ENCODE data around the gene DACH1. TPM values are rescaled to one million over a fixed set of nuclear protein-coding genes. Genes with fewer than 3 reads are reported as not detected.

DACH1 gene
- total and polyA plus RNA-seq, 3 experiments from 2014 or later: not detected

DNA sequence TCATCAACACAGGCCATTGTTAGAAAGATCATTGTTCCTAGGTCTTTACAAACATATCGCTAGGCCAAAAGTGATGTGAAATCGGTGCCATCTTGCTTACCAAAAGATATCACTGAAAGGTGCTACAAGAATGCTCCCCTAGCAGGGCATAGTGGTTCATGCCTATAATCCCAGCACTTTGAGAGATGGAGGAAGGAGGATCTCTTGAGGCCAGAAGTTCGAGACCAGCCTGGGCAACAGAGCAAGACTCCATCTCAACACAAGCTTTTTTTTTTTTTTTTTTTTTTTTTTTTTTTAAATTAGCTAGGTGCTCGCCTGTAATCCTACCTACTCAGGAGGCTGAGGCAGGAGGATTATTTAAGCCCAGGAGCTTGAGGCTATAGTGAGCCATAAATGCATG, 92.1 kb downstream of the DACH1 start:
- POLR2A ChIA-PET: no interaction called here
- no peaks in the 10 kb centered on the region for H3K4me1 ChIP-seq (ENCODE audit: insufficient read depth, low read length)
- no peaks in the 10 kb centered on the region for H3K9me3 ChIP-seq (ENCODE audit: low read length)
- Mint-ChIP-seq H3K4me1 (no peaks in the 10 kb centered on the region), H3K4me3 (no peak overlapping the region), H3K27ac (no peak overlapping the region), H3K27me3 (no peaks in the 10 kb centered on the region), H3K36me3 (no peaks in the 10 kb centered on the region), H3K9me3 (peaks cover 0 to 9% (median 0%) of the 10 kb centered on the region in 5 donors)
- H3K27ac ChIP-seq (ENCODE audit: low read depth, low read length): no peak overlapping the region
- CTCF ChIA-PET: no interaction called here
- H3K36me3 ChIP-seq (ENCODE audit: insufficient read depth, low read length): no peaks in the 10 kb centered on the region
- H3K4me3 ChIP-seq (ENCODE audit: low read length): no peak overlapping the region
- DNase-seq: no peak
- no peaks in the 10 kb centered on the region for H3K27me3 ChIP-seq (ENCODE audit: insufficient read depth, low read length, poor library complexity, severe bottlenecking)

DNA sequence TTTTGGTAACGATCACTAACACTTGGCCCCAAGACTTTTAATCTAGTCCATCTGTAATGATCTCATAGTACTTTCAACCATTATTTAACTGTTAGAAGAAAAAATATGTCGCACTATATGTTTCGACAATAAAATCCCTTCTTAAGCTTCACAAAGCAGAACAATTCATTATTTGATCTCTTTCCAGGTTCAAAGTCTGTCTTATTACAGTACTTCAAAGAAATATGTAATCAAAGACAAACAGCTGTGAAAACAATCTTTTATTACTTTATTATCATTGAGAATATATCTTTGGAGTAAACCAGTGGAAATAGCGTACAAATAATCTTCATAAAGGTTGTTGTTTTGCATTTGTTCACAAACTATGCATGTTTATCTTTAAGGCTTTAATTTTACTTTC, 93.5 kb downstream of the DACH1 start:
- H3K36me3 Mint-ChIP-seq: no peaks in the 10 kb centered on the region
- no peaks in the 10 kb centered on the region for H3K27me3 Mint-ChIP-seq

DNA sequence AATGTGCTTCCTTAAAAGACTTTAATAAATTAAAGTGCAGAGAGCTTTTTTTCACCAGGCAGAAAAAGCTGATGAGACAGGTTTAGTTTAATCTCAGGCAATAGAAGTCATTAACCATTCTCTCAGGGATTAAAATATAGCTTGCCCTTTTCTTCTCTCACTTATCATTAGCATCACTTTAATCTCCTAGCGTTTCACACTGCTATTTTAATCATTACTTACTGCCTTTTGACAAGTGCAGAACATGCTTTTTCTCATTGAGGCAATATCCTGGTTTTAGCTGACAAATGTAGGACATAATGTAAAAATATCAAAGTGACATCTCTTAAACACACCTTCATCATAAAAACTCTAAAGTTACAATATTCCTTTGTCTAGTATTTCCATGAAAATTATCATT, 94.6 kb downstream of the DACH1 start:
- Histone ChIP-seq H3K27ac (ENCODE audit: low read depth, low read length) (no peak overlapping the region), H3K4me3 (ENCODE audit: low read length) (no peak overlapping the region), H3K27me3 (ENCODE audit: insufficient read depth, low read length, poor library complexity, severe bottlenecking) (no peaks in the 10 kb centered on the region), H3K4me1 (ENCODE audit: insufficient read depth, low read length) (no peaks in the 10 kb centered on the region), H3K36me3 (ENCODE audit: insufficient read depth, low read length) (no peaks in the 10 kb centered on the region), H3K9me3 (ENCODE audit: low read length) (no peaks in the 10 kb centered on the region)
- Mint-ChIP-seq H3K36me3 (no peaks in the 10 kb centered on the region), H3K27me3 (no peaks in the 10 kb centered on the region), H3K9me3 (peaks cover 0 to 9% (median 0%) of the 10 kb centered on the region in 5 donors), H3K27ac (no peak overlapping the region), H3K4me1 (no peaks in the 10 kb centered on the region), H3K4me3 (no peak overlapping the region)
- DNase-seq: no peak
- ChIA-PET POLR2A (no interaction called here), CTCF (no interaction called here)

More for the DNA sequence above, 93.5 kb downstream of the DACH1 start:
- no peak for DNase-seq
- no peaks in the 10 kb centered on the region for H3K27me3 ChIP-seq (ENCODE audit: insufficient read depth, low read length, poor library complexity, severe bottlenecking)
- H3K36me3 ChIP-seq (ENCODE audit: insufficient read depth, low read length): no peaks in the 10 kb centered on the region
- no peak overlapping the region for H3K4me3 Mint-ChIP-seq
- H3K4me1 Mint-ChIP-seq: no peaks in the 10 kb centered on the region
- POLR2A ChIA-PET: no interaction called here
- no peaks in the 10 kb centered on the region for H3K4me1 ChIP-seq (ENCODE audit: insufficient read depth, low read length)
- H3K27ac Mint-ChIP-seq: no peak overlapping the region
- H3K9me3 Mint-ChIP-seq: peaks cover 0 to 9% (median 0%) of the 10 kb centered on the region in 5 donors
- CTCF ChIA-PET: no interaction called here
- H3K27ac ChIP-seq (ENCODE audit: low read depth, low read length): no peak overlapping the region
- no peak overlapping the region for H3K4me3 ChIP-seq (ENCODE audit: low read length)
- no peaks in the 10 kb centered on the region for H3K9me3 ChIP-seq (ENCODE audit: low read length)

DNA sequence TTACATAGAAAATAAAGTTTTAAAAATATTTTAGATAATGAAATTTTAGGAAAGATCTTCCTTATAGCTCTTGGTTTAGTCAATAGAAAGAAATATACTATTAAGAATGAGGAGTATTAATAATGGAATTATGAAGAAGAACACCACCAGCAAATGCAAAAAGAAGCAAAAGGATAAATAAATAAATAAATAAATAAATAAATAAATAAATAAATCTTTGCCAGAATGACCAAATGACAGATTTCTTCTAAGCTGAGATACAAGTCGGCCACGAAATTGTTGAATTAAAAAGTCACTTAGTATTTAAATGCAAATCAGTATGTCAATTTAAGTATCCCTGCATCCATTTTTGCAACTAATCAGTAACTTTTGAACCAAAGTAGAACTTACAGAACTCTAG, 95.9 kb downstream of the DACH1 start:
- no peak overlapping the region for H3K4me3 ChIP-seq (ENCODE audit: low read length)
- ChIA-PET POLR2A (no interaction called here), CTCF (no interaction called here)
- no peaks in the 10 kb centered on the region for H3K27me3 ChIP-seq (ENCODE audit: insufficient read depth, low read length, poor library complexity, severe bottlenecking)
- H3K9me3 ChIP-seq (ENCODE audit: low read length): no peaks in the 10 kb centered on the region
- Mint-ChIP-seq H3K9me3 (peaks cover 0 to 14% (median 3%) of the 10 kb centered on the region in 5 donors), H3K27me3 (no peaks in the 10 kb centered on the region), H3K4me1 (no peaks in the 10 kb centered on the region), H3K27ac (no peak overlapping the region), H3K36me3 (no peaks in the 10 kb centered on the region), H3K4me3 (no peak overlapping the region)
- DNase-seq: no peak
- no peaks in the 10 kb centered on the region for H3K36me3 ChIP-seq (ENCODE audit: insufficient read depth, low read length)
- no peaks in the 10 kb centered on the region for H3K4me1 ChIP-seq (ENCODE audit: insufficient read depth, low read length)
- no peak overlapping the region for H3K27ac ChIP-seq (ENCODE audit: low read depth, low read length)

DNA sequence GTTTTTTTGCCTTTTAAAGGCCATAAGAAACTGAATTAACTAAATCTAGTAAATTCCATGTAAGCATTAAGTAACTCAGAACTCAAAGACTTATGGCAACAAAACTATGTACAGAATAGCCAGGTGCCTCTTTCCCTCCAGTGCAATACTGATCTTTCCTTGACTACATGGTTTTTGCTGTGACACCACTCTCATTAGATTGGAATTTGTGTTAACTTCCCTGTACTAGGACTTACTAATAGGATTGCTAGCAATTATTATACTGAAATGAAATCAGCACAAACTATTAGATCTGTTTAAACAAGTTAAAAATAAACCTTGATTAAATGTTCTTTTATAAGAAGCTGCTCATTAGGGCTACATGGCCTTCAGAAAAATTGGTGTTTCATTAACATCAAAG, 96.3 kb downstream of the DACH1 start:
- Mint-ChIP-seq H3K4me1 (no peaks in the 10 kb centered on the region), H3K4me3 (no peak overlapping the region), H3K27ac (no peak overlapping the region), H3K9me3 (peaks cover 0 to 12% (median 5%) of the 10 kb centered on the region in 5 donors), H3K27me3 (no peaks in the 10 kb centered on the region), H3K36me3 (no peaks in the 10 kb centered on the region)
- H3K36me3 ChIP-seq (ENCODE audit: insufficient read depth, low read length): no peaks in the 10 kb centered on the region
- H3K27me3 ChIP-seq (ENCODE audit: insufficient read depth, low read length, poor library complexity, severe bottlenecking): no peaks in the 10 kb centered on the region
- H3K9me3 ChIP-seq (ENCODE audit: low read length): no peaks in the 10 kb centered on the region
- H3K27ac ChIP-seq (ENCODE audit: low read depth, low read length): no peak overlapping the region
- H3K4me1 ChIP-seq (ENCODE audit: insufficient read depth, low read length): no peaks in the 10 kb centered on the region
- CTCF ChIA-PET: no interaction called here
- no peak overlapping the region for H3K4me3 ChIP-seq (ENCODE audit: low read length)
- POLR2A ChIA-PET: no interaction called here
- no peak for DNase-seq

DNA sequence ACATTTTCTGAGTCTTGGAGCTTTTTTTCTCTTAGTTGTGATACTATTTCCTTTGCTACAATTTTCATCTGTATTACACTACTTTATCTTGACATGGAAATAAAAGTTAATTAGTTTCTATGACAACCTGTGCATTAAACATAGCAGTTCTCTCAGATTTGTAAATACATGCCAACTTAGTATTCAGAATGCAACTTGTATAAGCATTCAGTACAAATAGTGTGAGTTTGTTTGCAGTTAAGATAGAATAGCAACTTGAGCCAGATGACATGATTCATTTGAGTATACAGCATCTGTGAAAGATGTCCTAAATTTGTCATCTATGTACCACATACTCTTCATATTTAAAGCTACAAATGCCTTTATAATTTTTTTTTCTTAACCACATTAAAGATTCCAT, 98.1 kb downstream of the DACH1 start:
- H3K27ac ChIP-seq (ENCODE audit: low read depth, low read length): no peak overlapping the region
- Mint-ChIP-seq H3K9me3 (peaks cover 1 to 12% (median 4%) of the 10 kb centered on the region in 5 donors), H3K4me3 (no peak overlapping the region), H3K4me1 (no peaks in the 10 kb centered on the region), H3K27me3 (no peaks in the 10 kb centered on the region), H3K27ac (no peak overlapping the region), H3K36me3 (no peaks in the 10 kb centered on the region)
- ChIA-PET POLR2A (no interaction called here), CTCF (no interaction called here)
- no peak overlapping the region for H3K4me3 ChIP-seq (ENCODE audit: low read length)
- H3K27me3 ChIP-seq (ENCODE audit: insufficient read depth, low read length, poor library complexity, severe bottlenecking): no peaks in the 10 kb centered on the region
- no peaks in the 10 kb centered on the region for H3K9me3 ChIP-seq (ENCODE audit: low read length)
- H3K4me1 ChIP-seq (ENCODE audit: insufficient read depth, low read length): no peaks in the 10 kb centered on the region
- no peaks in the 10 kb centered on the region for H3K36me3 ChIP-seq (ENCODE audit: insufficient read depth, low read length)
- DNase-seq: no peak

- DNase-seq: no peak
Observed at GRCh38 chr13:71759651-71760511, 107.1 kb downstream of the DACH1 start.

GRCh38 chr13:71758828-71759227, 108.2 kb downstream of the DACH1 start:
- no peak overlapping the region for H3K4me3 ChIP-seq (ENCODE audit: low read length)
- no peak for DNase-seq
- H3K27ac ChIP-seq (ENCODE audit: low read depth, low read length): no peak overlapping the region
- no peaks in the 10 kb centered on the region for H3K36me3 ChIP-seq (ENCODE audit: insufficient read depth, low read length)
- Mint-ChIP-seq H3K9me3 (peaks cover 0 to 20% (median 3%) of the 10 kb centered on the region in 5 donors), H3K27ac (no peak overlapping the region), H3K36me3 (no peaks in the 10 kb centered on the region), H3K27me3 (no peaks in the 10 kb centered on the region), H3K4me1 (no peaks in the 10 kb centered on the region), H3K4me3 (peak overlapping the region in 1 of 7 donors; percentile 65)
- no peaks in the 10 kb centered on the region for H3K9me3 ChIP-seq (ENCODE audit: low read length)
- no peaks in the 10 kb centered on the region for H3K27me3 ChIP-seq (ENCODE audit: insufficient read depth, low read length, poor library complexity, severe bottlenecking)
- ChIA-PET CTCF (no interaction called here), POLR2A (no interaction called here)
- no peaks in the 10 kb centered on the region for H3K4me1 ChIP-seq (ENCODE audit: insufficient read depth, low read length)

More at GRCh38 chr13:71759651-71760511, 107.1 kb downstream of the DACH1 start:
- Mint-ChIP-seq H3K9me3 (peaks cover 0 to 20% (median 4%) of the 10 kb centered on the region in 5 donors), H3K36me3 (no peaks in the 10 kb centered on the region), H3K27ac (no peak overlapping the region), H3K27me3 (no peaks in the 10 kb centered on the region), H3K4me1 (no peaks in the 10 kb centered on the region), H3K4me3 (no peak overlapping the region)
- POLR2A ChIA-PET: no interaction called here
- Histone ChIP-seq H3K27me3 (ENCODE audit: insufficient read depth, low read length, poor library complexity, severe bottlenecking) (no peaks in the 10 kb centered on the region), H3K27ac (ENCODE audit: low read depth, low read length) (no peak overlapping the region), H3K4me3 (ENCODE audit: low read length) (no peak overlapping the region), H3K36me3 (ENCODE audit: insufficient read depth, low read length) (no peaks in the 10 kb centered on the region), H3K9me3 (ENCODE audit: low read length) (no peaks in the 10 kb centered on the region), H3K4me1 (ENCODE audit: insufficient read depth, low read length) (no peaks in the 10 kb centered on the region)
- CTCF ChIA-PET: no interaction called here

All from CD8-positive, alpha-beta memory T cell (primary cell).